ENCODE data around the gene ZNF865. TPM values are rescaled to one million over a fixed set of nuclear protein-coding genes. Genes with fewer than 3 reads are reported as not detected.

The ZNF865 gene
- total RNA-seq, 3 donors from 2014 or later (not counting 1 experiment from before 2014, with no cell fraction given): 18.5 to 22.1 (median 20.9) TPM

DNA sequence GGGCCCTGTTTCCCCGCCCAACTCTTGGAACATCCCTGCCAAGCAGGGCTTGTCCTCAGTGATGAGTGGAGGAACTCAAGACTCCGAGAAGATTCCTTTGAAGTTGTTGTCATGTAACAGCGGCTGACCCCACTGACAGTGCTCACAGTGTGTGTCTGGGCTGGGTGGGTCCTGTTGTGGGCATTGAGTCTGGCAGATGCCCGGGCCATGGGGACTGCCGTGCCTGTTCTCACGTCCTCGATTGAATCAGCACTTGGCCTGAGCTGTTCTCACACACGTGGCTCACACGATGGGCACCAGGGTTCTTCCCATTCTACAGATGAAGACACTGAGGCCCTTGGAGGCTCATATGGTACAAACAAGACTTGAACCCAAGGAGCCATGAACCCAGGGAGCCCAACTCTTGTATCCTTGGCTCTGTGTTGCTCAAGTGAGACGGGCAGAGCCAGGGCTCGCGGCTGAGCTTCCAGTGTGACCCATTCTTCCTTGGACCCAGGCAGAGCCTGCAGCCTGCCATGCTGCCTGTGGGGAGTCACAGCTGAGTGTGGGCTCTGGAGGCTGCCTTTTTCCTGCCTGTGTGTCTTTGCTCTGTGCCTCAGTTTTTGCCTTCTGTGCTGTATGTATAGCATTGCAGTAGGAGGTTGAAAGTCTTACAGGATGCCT is 61.0 kb downstream of the ZNF865 start:
- Histone ChIP-seq H3K27me3 (ENCODE audit: control insufficient read depth, insufficient read depth, low read length) (no peaks in the 10 kb centered on the region), H3K36me3 (ENCODE audit: control insufficient read depth, insufficient read depth, low read length) (peaks cover 81% of the 10 kb centered on the region), H3K4me3 (ENCODE audit: low read length) (no peak overlapping the region), H3K4me1 (ENCODE audit: control insufficient read depth, insufficient read depth, low read length) (peaks cover 9% of the 10 kb centered on the region), H3K27ac (ENCODE audit: low read length) (no peak overlapping the region), H3K9me3 (ENCODE audit: control insufficient read depth, insufficient read depth, low read length) (no peaks in the 10 kb centered on the region)
- H3K36me3 Mint-ChIP-seq: peaks cover 8% of the 10 kb centered on the region
- DNase-seq (no peak), ATAC-seq (no peak)
- intact Hi-C loops (cut with micrococcal nuclease): no loop called here
- H3K4me3 Mint-ChIP-seq: no peak overlapping the region
- TF ChIP-seq, protein P1, sequence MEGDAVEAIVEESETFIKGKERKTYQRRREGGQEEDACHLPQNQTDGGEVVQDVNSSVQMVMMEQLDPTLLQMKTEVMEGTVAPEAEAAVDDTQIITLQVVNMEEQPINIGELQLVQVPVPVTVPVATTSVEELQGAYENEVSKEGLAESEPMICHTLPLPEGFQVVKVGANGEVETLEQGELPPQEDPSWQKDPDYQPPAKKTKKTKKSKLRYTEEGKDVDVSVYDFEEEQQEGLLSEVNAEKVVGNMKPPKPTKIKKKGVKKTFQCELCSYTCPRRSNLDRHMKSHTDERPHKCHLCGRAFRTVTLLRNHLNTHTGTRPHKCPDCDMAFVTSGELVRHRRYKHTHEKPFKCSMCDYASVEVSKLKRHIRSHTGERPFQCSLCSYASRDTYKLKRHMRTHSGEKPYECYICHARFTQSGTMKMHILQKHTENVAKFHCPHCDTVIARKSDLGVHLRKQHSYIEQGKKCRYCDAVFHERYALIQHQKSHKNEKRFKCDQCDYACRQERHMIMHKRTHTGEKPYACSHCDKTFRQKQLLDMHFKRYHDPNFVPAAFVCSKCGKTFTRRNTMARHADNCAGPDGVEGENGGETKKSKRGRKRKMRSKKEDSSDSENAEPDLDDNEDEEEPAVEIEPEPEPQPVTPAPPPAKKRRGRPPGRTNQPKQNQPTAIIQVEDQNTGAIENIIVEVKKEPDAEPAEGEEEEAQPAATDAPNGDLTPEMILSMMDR (IDR thresholded peaks at IDR 0.05): no peak
- 90% methylated on average over 12 of the region's 12 CpGs for WGBS (ENCODE audit: insufficient coverage)
- H3K27me3 Mint-ChIP-seq (ENCODE audit: low read depth in 2 of 2): no peaks in the 10 kb centered on the region
- no peak overlapping the region for H3K27ac Mint-ChIP-seq
- no peaks in the 10 kb centered on the region for H3K9me3 Mint-ChIP-seq
- H3K4me1 Mint-ChIP-seq: peaks cover 15 to 42% of the 10 kb centered on the region in 2 donors

Other genes with a start within 250 kb of the ZNF865 start
- gene GARIN5B, start 242.4 kb upstream of the ZNF865 start, total RNA-seq: not detected
- gene IL11, start 235.2 kb upstream of the ZNF865 start, total RNA-seq: under 1 TPM; 0.14 to 0.35 (median 0.27) TPM
- gene TMEM190, start 228.8 kb upstream of the ZNF865 start, total RNA-seq: not detected
- gene TMEM238, start 221.4 kb upstream of the ZNF865 start, total RNA-seq: 1 to 10 TPM; 2.9 to 5.1 (median 4.0) TPM
- 1,000 to 10,000 TPM; 1,373 to 1,704 (median 1,679) TPM for gene RPL28, start 219.7 kb upstream of the ZNF865 start, total RNA-seq
- 100 to 1,000 TPM in 1 of 3 donors, 10 to 100 TPM in 2; 60.2 to 107 (median 63.9) TPM for gene UBE2S, start 197.9 kb upstream of the ZNF865 start, total RNA-seq
- not detected for gene SHISA7, start 162.3 kb upstream of the ZNF865 start, total RNA-seq
- gene ISOC2, start 144.0 kb upstream of the ZNF865 start, total RNA-seq: 10 to 100 TPM in 1 of 3 donors, 1 to 10 TPM in 2; 7.2 to 12.4 (median 9.5) TPM
- gene C19orf85, start 140.9 kb upstream of the ZNF865 start, total RNA-seq: not detected
- gene ZNF628, start 129.0 kb upstream of the ZNF865 start, total RNA-seq: 10 to 100 TPM; 20.8 to 28.7 (median 24.1) TPM
- 10 to 100 TPM in 1 of 3 donors, 1 to 10 TPM in 2; 8.7 to 12.5 (median 8.8) TPM for gene NAT14, start 120.5 kb upstream of the ZNF865 start, total RNA-seq
- under 1 TPM; 0.11 to 0.68 (median 0.58) TPM for gene SSC5D, start 117.2 kb upstream of the ZNF865 start, total RNA-seq
- not detected for gene SBK2, start 68.5 kb upstream of the ZNF865 start, total RNA-seq
- not detected for gene SBK3, start 60.1 kb upstream of the ZNF865 start, total RNA-seq
- 10 to 100 TPM in 1 of 3 donors, 1 to 10 TPM in 2; 8.3 to 11.2 (median 9.5) TPM for gene ZNF579, start 24.8 kb upstream of the ZNF865 start, total RNA-seq
- gene FIZ1, start 6.1 kb upstream of the ZNF865 start, total RNA-seq: 10 to 100 TPM in 2 of 3 donors, 1 to 10 TPM in 1; 8.5 to 18.2 (median 10.3) TPM
- gene ZNF524, start 5.4 kb upstream of the ZNF865 start, total RNA-seq: 10 to 100 TPM in 2 of 3 donors, 1 to 10 TPM in 1; 9.2 to 12.6 (median 12.5) TPM
- 1 to 10 TPM; 6.4 to 7.9 (median 7.1) TPM for gene ZNF784, start 18.9 kb downstream of the ZNF865 start, total RNA-seq
- gene ZNF580, start 35.4 kb downstream of the ZNF865 start, total RNA-seq: 10 to 100 TPM; 38.0 to 46.0 (median 40.0) TPM
- 10 to 100 TPM; 15.4 to 21.9 (median 19.0) TPM for gene ZNF581, start 38.0 kb downstream of the ZNF865 start, total RNA-seq
- 1 to 10 TPM; 2.0 to 3.2 (median 3.2) TPM for gene CCDC106, start 42.6 kb downstream of the ZNF865 start, total RNA-seq
- 100 to 1,000 TPM; 304 to 322 (median 321) TPM for gene U2AF2, start 49.4 kb downstream of the ZNF865 start, total RNA-seq
- 10 to 100 TPM; 47.6 to 56.4 (median 51.8) TPM for gene EPN1, start 69.6 kb downstream of the ZNF865 start, total RNA-seq
- not detected for gene NLRP9, start 132.8 kb downstream of the ZNF865 start, total RNA-seq
- not detected for gene RFPL4A, start 153.4 kb downstream of the ZNF865 start, total RNA-seq
- not detected for gene RFPL4AL1, start 163.5 kb downstream of the ZNF865 start, total RNA-seq
- not detected for gene NLRP11, start 226.4 kb downstream of the ZNF865 start, total RNA-seq
- gene NLRP4, start 230.9 kb downstream of the ZNF865 start, total RNA-seq: not detected

All from natural killer cell (primary cell).